SU-DHL-6 (cell line): ENCODE results near the gene DIP2C.

ENCODE experiments used
- H2AFZ ChIP-seq: fragments of 200-600 bp; sonication (generic); 2 replicates; pipeline ENCODE4 v1.6.1; 2014; ENCODE audit warnings: low read depth, mild to moderate bottlenecking, moderate library complexity, mixed read lengths, antibody characterized with exemption, low read length; ENCODE audit not compliant: severe bottlenecking
- H3F3A ChIP-seq: fragments of 200-600 bp; shearing (Covaris generic); 2 replicates; pipeline ENCODE4 v1.6.0; 2016; ENCODE audit warnings: antibody characterized with exemption, mild to moderate bottlenecking; ENCODE audit not compliant: insufficient read depth
- H3K27ac ChIP-seq: fragments of 200-600 bp; sonication (generic); 2 replicates; pipeline ENCODE4 v1.5.1; 2016; ENCODE audit warnings: low read depth, mild to moderate bottlenecking, low read length, moderate library complexity, mixed read lengths
- H3K27me3 ChIP-seq: fragments of 200-600 bp; sonication (generic), shearing (Covaris generic); 2 replicates; pipeline ENCODE4 v1.6.0; 2014; ENCODE audit warnings: mild to moderate bottlenecking, low read length
- H3K36me3 ChIP-seq: fragments of 200-600 bp; sonication (generic); 2 replicates; pipeline ENCODE4 v1.6.1; 2014; ENCODE audit warnings: mild to moderate bottlenecking, low read length, mixed read lengths
- H3K4me2 ChIP-seq: fragments of 300-600, 200-600 bp; shearing (Covaris generic), sonication (generic); 2 replicates; pipeline ENCODE4 v1.6.0; 2014; ENCODE audit warnings: low read length, low read depth, mild to moderate bottlenecking; ENCODE audit not compliant: poor library complexity, severe bottlenecking
- H3K4me3 ChIP-seq: fragments of 200-600 bp; sonication (generic); 2 replicates; pipeline ENCODE4 v1.5.1; 2014; ENCODE audit warnings: antibody characterized with exemption, low read length, mild to moderate bottlenecking, mixed read lengths; ENCODE audit not compliant: insufficient read depth, poor library complexity, severe bottlenecking
- H3K79me2 ChIP-seq: fragments of 200-600 bp; sonication (generic); 2 replicates; pipeline ENCODE4 v1.6.1; 2014; ENCODE audit warnings: mild to moderate bottlenecking, low read length, moderate library complexity; ENCODE audit not compliant: insufficient read depth
- H3K9ac ChIP-seq: fragments of 200-600 bp; sonication (generic); 2 replicates; pipeline ENCODE4 v1.7.0; 2014; ENCODE audit warnings: mild to moderate bottlenecking, low read length
- H3K9me2 ChIP-seq: fragments of 200-600 bp; sonication (generic); replicated peaks from 2 replicates; pipeline ENCODE4 v1.6.1; 2014; ENCODE audit warnings: low read length; ENCODE audit not compliant: insufficient read depth
- H3K9me3 ChIP-seq: fragments of 200-600 bp; sonication (generic); 2 replicates; pipeline ENCODE4 v1.6.1; 2014; ENCODE audit warnings: low read length, mixed read lengths; ENCODE audit not compliant: insufficient read depth
- H4K20me1 ChIP-seq: fragments of 200-600 bp; sonication (generic); 2 replicates; pipeline ENCODE4 v1.6.1; 2014; ENCODE audit warnings: low read depth, mild to moderate bottlenecking, antibody characterized with exemption, low read length, moderate library complexity, mixed read lengths
- CTCF ChIP-seq: fragments of 200-600 bp; sonication (generic); IDR thresholded peaks from one replicate; pipeline ENCODE4 v1.5.1; 2017; ENCODE audit warnings: antibody characterized with exemption, mild to moderate bottlenecking, low read length, moderate library complexity; ENCODE audit not compliant: insufficient read depth, poor library complexity, severe bottlenecking
- EZH2phosphoT487 ChIP-seq: fragments of 200-600 bp; sonication (generic), shearing (Covaris generic); conservative IDR thresholded peaks from 2 replicates; pipeline ENCODE4 v1.6.1; 2018; ENCODE audit warnings: mild to moderate bottlenecking, antibody characterized with exemption, low read length, moderate library complexity, mixed read lengths

DIP2C gene

GRCh38 chr10:421170-421569, 268.3 kb downstream of the DIP2C start:
- Histone ChIP-seq H2AFZ (no peak overlapping the region), H3K9ac (no peak overlapping the region), H3K79me2 (no peaks in the 10 kb centered on the region), H3K27ac (no peak overlapping the region), H3F3A (no peaks in the 10 kb centered on the region), H3K4me3 (no peak overlapping the region), H3K27me3 (no peaks in the 10 kb centered on the region), H3K9me2 (no peaks in the 10 kb centered on the region), H3K36me3 (no peaks in the 10 kb centered on the region), H4K20me1 (no peaks in the 10 kb centered on the region; the same call in 1 of the 2 replicates), H3K9me3 (no peaks in the 10 kb centered on the region), H3K4me2 (no peak overlapping the region)
- no peak for TF ChIP-seq CTCF
- TF ChIP-seq EZH2phosphoT487 = no peak

- H3K9ac ChIP-seq = no peak overlapping the region
- TF ChIP-seq CTCF (no peak), EZH2phosphoT487 (no peak)
- no peak overlapping the region for H2AFZ ChIP-seq
- H3K27me3 ChIP-seq = no peaks in the 10 kb centered on the region
- H3K9me2 ChIP-seq = no peaks in the 10 kb centered on the region
- no peaks in the 10 kb centered on the region for H3K79me2 ChIP-seq
- no peaks in the 10 kb centered on the region for H3K9me3 ChIP-seq
- H3F3A ChIP-seq = no peaks in the 10 kb centered on the region
- no peaks in the 10 kb centered on the region for H3K36me3 ChIP-seq
- H4K20me1 ChIP-seq = no peaks in the 10 kb centered on the region; the same call in 1 of the 2 replicates
- H3K27ac ChIP-seq = no peak overlapping the region
- H3K4me3 ChIP-seq = no peak overlapping the region
- no peak overlapping the region for H3K4me2 ChIP-seq
Observed at GRCh38 chr10:420154-421121, 269.0 kb downstream of the DIP2C start.

- H3K9me2 ChIP-seq = no peaks in the 10 kb centered on the region
- TF ChIP-seq EZH2phosphoT487 (no peak), CTCF (no peak)
- no peaks in the 10 kb centered on the region for H3K79me2 ChIP-seq
- H2AFZ ChIP-seq = no peak overlapping the region
- H4K20me1 ChIP-seq = no peaks in the 10 kb centered on the region; the same call in 1 of the 2 replicates
- H3K27me3 ChIP-seq = no peaks in the 10 kb centered on the region
- H3K4me2 ChIP-seq = no peak overlapping the region
- H3F3A ChIP-seq = no peaks in the 10 kb centered on the region
- no peak overlapping the region for H3K4me3 ChIP-seq
- H3K9ac ChIP-seq = no peak overlapping the region
- H3K27ac ChIP-seq = no peak overlapping the region
- H3K36me3 ChIP-seq = no peaks in the 10 kb centered on the region
- H3K9me3 ChIP-seq = no peaks in the 10 kb centered on the region
Observed at GRCh38 chr10:418894-419293, 270.6 kb downstream of the DIP2C start.
